HG02840 (cell line): Measurements from ENCODE around the gene ALK.

ENCODE experiments used
- ATAC-seq: cut with Tn5 transposase; IDR thresholded peaks from one replicate; pipeline ENCODE4 v1.9.1; 2021; ENCODE audit warnings: mild to moderate bottlenecking, moderate library complexity, moderate number of reproducible peaks; ENCODE audit not compliant: unreplicated experiment, low FRiP score

Gene ALK

GRCh38 chr2:29518646-29519337, 402.6 kb downstream of the ALK start:
- no peak for ATAC-seq

GRCh38 chr2:29518010-29518409, 403.4 kb downstream of the ALK start:
- ATAC-seq = no peak

DNA sequence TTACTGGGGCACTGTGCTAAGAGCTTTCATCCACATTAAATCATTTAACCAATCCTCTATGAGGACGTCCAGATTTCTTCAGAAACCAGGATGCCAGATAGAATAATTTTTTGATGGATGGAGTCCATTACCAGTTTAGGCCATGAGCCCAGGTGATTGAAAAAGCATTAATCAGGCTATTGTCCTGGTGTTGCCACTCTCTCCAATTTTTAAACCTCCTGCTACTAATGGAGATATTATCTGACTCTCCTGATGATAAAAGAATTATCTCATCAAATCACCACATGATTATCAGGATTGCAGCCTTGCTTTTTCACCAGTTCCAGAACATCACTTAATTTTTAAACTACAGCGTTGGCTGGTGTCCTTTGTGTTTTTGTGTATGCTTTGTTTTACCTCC, 404.0 kb downstream of the ALK start:
- no peak for ATAC-seq

- no peak for ATAC-seq
Measured at GRCh38 chr2:29516767-29517166, 404.6 kb downstream of the ALK start.

- ATAC-seq = no peak
Measured at GRCh38 chr2:29509878-29510277, 411.5 kb downstream of the ALK start.

DNA sequence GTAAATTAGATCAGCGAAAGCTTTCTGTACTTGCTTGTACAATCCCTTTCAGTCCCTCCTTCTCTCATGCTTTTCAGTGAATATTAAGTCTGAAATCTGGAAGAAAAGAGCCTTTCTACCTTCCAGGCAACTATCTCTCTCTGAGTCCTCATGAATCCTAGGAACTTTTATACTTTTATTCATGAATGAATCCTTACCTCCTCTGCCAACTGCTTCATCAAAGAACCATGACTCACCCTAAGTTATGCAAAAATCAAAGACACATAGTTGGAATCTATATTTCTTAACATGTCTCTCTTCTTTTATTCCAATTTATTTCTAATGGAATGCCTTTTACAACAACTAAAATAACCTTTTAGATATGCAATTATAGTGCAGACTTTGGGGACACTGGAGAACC, 412.0 kb downstream of the ALK start:
- no peak for ATAC-seq

GRCh38 chr2:29504746-29505145, 416.6 kb downstream of the ALK start:
- no peak for ATAC-seq

DNA sequence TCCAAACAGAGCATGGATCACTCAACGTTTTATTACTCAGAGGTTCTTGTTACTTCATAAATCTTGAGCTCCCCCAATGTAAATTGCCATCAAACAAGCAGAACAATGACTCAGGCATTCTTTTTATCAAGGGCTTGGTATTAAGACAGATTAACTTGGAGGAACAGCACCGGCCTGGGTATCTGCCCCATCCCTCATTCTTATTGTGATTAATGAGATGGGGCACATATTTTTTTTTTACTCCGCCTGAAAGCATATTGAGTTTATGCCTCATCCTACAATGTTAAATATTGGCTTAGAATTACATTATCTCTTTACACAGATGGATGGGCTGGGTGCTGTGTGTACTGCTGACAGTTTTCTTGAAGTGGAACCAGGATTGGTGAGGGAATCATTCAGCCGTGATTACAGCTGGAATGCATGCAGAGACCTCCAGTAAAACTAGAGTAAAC, 418.9 kb downstream of the ALK start:
- no peak for ATAC-seq

- no peak for ATAC-seq
Measured at GRCh38 chr2:29497375-29497774, 424.0 kb downstream of the ALK start.

- no peak for ATAC-seq
Measured at GRCh38 chr2:29496198-29496597, 425.2 kb downstream of the ALK start.

GRCh38 chr2:29495536-29496060, 425.8 kb downstream of the ALK start:
- no peak for ATAC-seq

DNA sequence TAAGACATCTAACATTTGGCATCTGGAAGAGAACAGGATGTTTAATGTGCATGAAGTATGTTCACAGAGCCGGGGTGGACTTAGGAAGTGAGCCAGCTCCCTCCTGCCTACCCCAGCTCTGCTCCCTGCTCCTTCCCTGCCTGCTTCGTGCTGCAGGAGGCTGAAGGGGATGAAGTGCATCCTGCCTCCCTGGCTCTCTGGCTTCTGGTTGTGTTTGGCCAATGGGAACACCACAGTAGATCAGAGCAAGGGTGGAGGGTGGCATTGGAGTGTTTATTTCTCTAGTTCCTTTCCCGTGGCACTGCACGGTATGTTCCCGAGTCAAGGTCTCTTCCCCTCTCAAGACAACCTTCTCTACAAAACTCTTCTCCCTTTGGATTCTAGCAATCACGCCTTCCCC, 426.3 kb downstream of the ALK start:
- no peak for ATAC-seq

DNA sequence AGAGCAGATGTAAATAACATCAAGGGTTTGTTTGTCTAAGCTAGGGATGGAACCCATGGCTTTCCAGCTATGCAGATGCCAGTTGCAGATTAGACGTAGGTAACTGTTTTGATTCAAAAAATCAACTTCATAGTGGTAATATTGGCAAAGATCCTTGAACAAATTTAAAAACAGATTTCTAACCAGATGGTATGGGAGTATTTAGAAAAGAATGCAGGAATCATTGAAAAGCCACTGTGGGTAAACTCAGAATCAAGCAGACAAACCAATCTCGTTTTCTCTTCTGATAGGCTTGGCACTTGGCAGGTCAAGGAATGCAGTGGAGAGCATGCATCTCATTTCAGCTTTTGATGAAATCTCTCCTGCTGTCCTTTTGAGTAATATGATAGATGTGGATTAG, 428.7 kb downstream of the ALK start:
- ATAC-seq = no peak

- ATAC-seq = no peak
Measured at GRCh38 chr2:29490045-29490444, 431.3 kb downstream of the ALK start.

GRCh38 chr2:29489568-29489967, 431.8 kb downstream of the ALK start:
- no peak for ATAC-seq

DNA sequence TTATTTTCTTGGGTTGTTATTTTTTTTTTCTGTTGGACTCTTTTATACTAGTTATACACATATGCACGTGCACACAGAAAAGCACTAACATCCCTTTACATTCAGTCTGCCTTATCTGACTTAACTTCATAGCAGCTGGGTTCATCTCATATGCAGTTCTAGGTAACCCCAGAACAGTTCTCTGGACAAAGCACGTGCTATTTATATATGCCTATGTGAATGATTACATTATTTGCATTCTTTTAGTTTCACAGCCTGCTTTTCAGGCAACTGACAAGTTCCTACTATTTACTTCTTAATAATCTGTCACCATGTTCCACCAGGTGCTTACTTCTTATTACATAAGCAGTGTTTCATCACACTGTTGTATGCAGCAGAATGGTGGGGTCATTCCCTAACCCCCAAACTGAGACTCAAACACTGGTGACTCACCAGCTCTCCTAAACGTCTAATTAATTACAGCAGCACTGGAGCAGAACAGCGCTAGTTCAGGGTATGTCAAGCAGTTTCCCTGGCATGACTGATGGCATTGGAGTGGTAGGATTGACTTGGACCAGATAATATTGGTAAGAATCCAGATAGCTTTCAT, 433.3 kb downstream of the ALK start:
- ATAC-seq = no peak

DNA sequence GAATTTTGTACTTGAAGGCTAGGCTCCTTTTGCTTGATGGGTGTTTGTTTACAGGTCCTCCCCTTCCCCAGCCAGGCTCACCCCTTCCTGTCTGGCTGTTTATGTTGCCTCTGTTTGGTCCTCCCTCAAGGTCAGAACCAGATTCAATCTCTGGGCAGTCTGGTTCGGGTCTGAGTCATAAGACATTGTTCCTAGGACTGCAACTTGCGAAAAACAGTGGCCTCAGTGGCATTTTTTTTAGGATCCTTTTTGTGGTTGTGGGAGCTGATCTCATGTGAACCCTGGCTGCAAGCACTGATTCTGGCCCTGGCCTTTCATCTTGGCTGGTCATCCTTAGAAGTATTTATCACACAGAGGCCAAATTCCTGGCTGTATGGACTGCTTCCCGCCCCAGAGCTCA, 435.8 kb downstream of the ALK start:
- no peak for ATAC-seq

GRCh38 chr2:29485117-29485516, 436.3 kb downstream of the ALK start:
- no peak for ATAC-seq

DNA sequence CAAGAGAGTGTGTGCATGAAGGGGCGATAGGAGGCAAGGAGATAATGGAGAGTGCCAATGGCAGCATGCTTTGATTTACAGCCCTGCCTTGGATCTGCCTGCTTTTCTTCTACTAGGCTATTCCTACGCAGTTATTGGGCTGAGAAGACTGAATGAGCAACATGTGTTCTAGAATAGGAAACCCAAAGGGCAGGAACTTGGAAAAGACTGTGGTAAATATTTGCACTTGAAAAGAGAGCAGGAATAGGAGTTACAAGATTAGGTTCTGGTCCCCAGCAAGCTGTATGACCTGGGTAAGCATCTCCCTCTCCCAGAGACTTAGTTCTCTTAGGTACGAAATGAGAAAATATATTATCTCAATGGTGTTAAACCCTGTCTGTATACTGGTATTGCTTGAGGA, 438.5 kb downstream of the ALK start:
- ATAC-seq = no peak

GRCh38 chr2:29482348-29482747, 439.0 kb downstream of the ALK start:
- ATAC-seq = no peak

DNA sequence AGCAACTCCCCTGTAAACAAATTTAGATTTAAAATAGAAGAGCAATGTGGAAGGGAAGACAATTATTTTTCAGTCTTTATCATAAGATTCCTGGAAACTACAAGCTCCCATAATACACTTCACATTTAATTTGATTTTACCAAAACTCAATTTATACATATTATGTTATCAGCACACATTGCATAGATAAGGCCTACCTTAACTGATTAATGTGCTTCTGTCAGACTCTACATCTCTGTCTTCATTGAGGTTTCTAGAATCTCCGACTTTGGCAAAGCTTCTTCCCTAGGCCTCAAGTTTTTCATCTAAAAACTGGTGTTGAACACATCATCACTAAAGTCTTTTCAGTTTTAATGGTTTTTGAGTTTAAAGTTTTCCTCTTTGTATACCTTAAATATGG, 440.1 kb downstream of the ALK start:
- ATAC-seq = no peak

DNA sequence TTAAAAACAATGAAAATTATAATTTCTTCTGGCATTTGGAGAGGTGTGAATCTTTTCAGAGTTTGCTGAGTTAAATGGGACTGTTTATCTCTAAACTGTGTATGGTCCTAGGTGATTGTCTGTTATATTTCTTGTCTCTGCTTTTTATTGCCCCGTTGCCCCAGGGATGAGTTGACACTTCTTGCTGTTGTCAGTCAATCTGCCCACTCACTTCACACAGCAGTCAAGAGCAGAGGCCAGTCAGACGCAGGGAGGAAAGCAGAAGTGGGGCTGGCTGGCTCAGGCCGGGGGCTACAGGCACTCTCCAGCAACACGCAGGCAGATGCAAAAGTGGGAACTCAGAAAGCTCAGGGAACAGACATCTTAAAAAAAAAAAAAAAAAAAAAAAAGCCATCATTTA, 441.0 kb downstream of the ALK start:
- ATAC-seq = no peak
